GM18511 (cell line): ENCODE results near the gene KCNAB2.

Experiments used
- ATAC-seq: cut with Tn5 transposase; IDR thresholded peaks from one replicate; pipeline ENCODE4 v1.9.1; 2021; ENCODE audit warnings: mild to moderate bottlenecking, moderate library complexity; ENCODE audit not compliant: unreplicated experiment

Gene KCNAB2

DNA sequence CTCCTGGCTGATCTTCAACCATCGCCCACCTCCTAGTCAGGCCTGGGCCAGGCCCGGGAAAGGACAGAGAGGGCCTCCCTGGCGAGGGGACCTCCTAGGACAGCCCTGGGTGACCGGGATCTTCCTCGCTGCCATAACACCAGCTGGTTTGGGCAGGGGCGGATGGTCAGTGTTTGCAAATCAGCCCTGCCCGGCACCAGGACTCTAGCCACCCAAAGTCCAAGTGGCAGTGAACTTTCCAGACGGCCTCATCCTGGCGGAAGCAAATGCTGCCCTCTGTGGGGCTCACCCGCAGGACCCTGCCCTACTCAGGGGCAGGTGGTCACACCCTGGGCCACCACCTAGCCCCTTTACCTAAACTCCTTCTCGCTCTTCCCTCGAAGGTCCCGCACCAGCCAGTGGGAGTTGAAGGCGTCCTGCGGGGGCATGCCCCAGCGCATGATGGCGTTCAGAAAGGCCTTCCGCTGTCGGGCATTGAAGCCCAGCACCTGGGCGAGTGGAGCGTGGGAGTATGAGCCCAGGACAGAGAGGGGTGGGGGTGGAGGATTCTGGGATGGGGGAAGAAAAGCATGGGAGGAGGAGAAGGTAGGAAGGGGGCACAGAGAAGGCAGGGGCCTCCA lies 79.2 kb downstream of the KCNAB2 start:
- ATAC-seq, result no peak

DNA sequence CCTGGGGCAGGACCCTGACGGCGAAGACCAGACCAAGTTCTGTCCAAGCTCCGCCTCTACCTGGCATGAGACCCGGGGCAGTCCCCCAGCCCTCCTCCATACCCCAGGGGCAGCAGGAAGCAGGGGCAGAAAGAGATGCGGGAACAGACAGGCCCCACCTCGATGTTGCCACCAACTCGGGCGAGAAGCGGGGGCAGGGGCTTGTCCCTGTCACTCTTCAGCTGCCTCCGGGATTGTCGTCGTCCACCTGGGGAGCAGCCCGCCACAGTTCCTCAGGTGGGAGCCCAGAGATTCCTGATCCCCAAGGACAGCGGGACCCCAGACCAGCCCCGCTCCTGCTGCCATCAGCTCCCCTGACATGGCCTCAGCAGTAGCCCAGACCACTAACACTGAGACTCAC lies 79.7 kb downstream of the KCNAB2 start:
- ATAC-seq, result no peak

DNA sequence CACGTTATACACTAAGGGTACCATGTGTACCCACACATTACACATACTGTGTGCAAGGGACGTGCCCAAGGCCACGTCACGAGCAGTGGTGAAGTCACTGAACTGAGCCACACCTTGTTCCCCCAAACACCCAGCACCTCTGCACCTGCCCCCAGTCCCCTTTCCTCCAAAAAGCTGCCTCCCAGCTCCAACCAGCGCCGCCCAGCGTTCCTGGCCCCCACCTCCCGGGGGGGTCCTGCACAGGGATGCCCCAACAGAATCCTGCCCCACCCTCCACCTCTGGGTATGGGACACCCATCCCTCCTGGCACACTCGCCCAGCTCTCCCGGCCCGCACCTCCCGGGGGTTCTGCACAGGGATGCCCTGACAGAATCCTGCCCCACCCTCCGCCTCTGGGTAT lies 80.3 kb downstream of the KCNAB2 start:
- no peak for ATAC-seq

DNA sequence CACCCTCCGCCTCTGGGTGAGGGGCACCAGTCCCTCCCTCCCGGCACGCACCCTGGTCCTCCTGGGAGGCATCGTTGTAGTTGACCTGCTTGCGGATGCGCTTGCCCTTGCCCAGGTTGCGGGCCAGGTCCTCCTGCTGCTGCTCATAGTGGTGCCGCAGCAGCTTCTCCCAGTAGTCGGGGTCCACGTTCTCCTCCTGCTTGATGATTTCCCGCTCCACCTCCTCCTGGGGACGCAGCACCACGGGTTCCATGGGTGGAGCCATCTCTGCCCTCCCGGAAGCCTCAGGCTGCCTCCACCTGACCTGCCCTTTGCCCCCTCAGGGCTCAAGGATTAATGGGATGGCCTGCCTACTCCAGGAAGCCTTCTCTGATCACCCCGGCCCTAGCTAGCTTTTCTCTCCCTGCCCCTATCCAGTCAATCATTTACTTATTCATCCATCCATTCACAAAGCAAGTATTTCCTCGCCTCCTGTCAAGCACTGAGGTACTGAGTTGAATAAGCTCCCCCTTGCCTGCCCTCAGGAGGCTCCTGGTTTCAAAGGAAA lies 80.9 kb downstream of the KCNAB2 start:
- ATAC-seq, result no peak

DNA sequence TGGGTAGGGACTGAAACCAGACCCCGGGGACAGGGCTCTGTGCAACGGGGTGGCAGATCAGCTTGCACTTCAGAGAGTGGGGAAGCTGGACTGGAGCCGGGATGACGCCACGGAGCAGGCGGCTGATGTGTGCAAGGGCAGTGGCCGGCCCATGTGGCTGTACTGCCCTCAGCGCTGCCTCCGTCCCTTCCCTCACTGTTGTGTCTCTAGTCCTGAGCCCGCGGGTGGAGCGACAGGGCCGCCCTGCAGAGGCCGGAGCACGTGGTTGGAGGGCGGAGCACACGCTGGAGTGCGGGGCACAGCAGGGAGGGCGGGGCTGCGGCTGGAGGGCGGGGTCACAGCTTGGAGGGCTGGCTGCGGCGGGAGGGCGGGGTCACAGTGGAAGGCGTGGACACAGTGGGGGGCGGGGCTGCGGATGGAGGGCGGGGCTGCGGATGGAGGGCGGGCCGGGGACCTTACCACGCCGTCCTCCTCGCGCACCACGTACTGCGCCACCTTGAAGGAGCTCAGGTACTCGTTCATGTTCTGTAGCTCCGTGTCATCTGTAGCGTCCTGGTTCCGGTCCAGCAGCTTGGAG lies 82.0 kb downstream of the KCNAB2 start:
- ATAC-seq, result no peak

DNA sequence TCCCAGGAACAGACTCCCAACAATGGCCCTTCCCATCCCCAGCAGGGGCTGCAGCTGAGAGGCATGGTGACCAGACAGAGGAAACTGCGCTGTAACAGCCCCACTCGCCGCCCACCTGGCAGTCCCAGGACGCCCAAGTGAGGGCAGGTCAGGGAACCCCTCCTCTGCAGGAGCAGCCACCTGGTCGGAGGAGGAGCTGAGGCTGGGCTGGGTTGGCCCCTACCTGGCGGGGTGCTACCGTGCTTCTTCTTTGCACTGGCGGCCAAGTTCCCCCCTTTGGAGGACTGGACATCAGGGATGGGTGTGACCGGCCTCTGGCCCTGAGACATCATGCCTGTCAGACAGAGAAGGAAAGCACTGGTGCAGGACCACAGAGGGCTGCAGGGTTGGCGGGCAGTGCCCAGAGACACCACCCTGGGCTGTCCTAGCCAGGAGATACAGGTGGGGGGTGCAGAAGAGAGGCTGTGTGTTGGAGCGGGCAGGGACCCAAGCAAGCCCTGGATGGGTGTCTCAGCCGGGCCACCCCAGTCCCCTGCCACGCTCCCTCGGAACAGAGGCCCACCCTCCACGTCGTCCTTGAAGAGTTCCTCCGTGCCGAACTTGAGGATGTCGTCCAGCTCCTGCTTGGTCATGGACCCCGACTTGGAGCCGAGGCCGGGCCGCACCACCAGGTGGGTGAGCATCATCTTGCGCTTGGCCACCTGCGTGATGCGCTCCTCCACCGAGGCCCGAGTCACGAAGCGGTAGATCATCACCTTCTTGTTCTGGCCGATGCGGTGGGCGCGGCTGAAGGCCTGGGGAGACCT lies 82.8 kb downstream of the KCNAB2 start:
- ATAC-seq, result no peak

DNA sequence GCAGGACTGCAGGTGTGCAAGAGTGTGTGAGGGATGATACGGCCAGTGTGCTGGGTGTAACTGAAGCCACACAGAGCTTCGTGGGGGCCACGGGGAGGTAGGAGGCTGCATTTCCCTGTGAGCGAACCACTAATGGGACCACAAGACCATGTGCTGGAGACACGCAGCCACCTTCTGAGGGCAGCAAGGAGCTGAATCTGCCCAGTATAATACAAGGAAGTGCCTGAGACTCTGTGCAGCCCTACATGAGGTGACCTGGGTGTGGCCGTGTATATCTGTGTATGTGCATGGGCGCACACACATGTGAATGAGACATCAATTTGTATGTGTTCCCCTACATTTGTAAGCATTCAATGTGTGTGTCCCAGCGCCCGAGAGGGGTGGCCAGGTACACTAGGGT lies 83.6 kb downstream of the KCNAB2 start:
- no peak for ATAC-seq

DNA sequence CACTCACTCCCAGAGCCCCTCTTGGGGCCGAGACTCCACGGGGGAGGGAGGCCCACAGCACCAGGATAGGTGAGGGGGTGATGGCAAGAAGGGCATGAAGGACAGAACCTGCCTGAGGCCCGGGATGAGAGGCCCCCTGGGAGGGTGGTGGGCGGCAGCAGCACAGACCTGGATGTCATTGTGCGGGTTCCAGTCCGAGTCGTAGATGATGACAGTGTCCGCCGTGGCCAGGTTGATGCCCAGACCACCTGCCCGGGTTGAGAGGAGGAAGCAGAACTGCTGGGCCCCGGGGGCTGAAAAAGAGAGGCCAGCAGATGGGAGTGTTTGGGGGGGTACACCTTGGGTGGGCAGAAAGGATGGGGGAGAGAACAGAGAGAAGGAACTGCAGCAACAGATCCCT lies 84.3 kb downstream of the KCNAB2 start:
- ATAC-seq, result no peak

DNA sequence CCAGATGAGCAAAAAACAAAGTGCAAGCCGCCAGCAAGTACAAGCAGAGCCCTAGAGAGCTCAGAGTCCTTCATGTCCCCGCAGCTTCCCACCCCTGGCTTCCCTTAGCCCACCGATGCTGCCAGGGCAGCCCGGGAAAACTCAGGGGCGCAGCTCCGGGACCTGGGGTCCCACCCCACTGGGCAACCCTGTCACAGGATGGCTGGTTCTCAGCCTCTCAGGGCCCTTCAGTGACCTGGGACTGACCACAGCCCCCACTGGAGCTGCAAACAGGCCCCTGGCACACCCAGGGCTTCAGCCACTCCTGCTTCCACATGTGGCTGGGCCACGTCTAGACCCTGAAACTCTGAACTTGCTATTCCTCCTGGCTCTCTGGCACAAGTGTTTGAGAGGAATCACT lies 84.9 kb downstream of the KCNAB2 start:
- no peak for ATAC-seq

DNA sequence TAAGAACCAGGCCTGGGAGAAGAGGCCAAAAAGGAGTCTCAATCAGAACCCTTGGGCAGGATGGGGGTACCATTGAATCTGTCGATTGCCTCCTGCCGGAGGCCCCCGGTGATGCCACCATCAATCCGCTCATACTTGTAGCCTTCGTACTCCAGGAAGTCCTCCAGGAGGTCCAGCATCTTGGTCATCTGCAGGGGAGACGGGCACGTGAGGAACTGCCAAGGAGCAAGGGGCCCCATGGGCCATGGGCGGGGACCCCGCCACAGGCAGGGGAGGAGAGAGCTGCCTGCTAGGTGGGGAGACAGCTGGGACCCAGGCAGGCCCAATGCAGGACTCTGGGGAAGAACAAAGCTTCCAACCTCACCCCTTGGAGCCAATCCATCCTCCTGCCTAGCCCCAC lies 85.9 kb downstream of the KCNAB2 start:
- ATAC-seq, result no peak

DNA sequence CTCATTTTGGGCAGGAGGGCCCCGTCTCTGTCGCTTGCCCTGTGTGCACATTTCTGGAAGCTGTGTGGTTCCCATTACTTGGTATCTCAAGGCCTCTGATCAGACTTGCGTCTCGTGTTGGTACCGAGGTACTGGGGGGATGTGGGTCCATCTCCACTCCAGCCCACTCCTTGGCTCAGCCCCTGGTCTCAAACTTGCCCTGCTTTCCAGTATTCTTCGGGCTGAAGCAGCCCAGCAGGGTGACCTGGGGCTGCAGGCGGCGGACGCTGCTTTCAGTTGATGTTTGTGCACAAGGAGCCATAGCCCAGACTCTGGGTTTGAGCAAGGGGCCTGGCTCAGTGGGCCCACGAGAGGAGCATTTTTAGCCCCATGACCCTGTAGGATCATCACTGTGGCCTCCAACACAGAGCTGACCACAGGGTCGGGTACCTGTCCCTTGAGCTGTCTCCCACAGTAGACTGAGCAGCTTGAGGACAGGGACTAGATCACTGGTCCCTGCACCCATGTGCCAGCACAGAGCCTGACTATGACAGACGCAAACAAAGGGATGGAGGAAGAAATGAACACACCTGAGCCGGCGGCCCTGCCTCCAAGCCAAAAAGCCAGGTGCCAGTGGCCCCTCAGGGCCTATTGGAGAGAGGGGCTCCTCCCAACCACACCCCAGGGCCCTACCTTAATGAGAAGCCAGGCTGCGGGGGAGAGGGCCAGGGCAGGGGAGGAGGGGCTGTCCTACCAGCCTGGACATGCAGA lies 87.6 kb downstream of the KCNAB2 start:
- no peak for ATAC-seq

DNA sequence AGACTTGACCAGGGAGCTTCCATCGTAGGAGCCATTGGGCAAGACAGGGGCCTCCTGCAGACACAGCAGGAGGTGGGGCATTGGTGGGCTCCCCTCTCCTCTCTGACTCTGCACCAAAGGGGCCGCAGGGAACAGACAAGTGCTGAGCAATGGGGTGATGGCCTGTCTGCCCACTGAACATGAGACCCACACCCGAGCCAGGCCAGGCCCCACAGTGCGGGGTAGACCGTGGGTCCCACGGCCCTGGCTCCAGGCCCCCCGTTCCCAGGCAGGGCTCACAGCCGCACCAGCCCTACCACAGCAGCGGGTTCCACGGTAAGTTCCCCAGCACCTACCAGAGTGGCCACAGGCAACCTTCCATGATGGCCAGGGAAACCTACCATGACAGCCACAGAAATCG lies 88.5 kb downstream of the KCNAB2 start:
- ATAC-seq, result no peak

DNA sequence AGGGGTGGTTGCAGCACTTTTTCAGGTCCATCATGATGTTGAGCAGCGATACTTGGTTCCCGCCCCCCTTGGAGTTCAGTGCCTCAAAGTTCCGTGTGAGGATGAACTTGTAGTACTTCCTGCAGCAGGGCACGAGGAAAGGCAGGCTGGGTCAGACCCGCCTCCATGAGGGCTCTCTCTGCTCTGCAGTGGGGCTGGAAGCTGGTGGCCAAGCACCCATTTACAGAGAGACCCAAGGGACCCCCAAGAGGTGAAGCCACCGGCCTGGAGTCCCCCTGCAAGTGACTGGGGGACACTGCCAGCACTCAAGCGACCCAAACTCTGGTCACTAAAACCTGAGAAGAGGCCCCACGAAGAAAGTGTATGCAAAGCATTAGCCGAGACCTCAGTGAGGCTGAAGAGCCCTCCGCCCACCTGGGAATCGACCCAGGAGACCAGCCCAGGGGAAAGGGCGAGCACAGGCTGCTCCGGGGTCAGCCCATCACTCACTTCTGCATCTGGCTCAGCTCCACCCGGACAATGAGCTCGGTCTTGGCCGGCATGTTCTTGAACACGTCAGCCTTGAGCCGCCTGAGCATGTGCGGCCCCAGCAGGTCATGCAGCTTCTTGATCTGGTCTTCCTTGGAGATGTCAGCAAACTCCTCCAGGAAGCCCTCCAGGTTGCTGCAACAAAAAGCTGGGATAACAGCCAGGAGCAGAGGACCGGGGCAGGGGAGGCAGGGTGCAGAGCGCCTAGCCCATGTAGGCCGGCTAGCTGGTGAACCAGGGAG lies 89.2 kb downstream of the KCNAB2 start:
- no peak for ATAC-seq

DNA sequence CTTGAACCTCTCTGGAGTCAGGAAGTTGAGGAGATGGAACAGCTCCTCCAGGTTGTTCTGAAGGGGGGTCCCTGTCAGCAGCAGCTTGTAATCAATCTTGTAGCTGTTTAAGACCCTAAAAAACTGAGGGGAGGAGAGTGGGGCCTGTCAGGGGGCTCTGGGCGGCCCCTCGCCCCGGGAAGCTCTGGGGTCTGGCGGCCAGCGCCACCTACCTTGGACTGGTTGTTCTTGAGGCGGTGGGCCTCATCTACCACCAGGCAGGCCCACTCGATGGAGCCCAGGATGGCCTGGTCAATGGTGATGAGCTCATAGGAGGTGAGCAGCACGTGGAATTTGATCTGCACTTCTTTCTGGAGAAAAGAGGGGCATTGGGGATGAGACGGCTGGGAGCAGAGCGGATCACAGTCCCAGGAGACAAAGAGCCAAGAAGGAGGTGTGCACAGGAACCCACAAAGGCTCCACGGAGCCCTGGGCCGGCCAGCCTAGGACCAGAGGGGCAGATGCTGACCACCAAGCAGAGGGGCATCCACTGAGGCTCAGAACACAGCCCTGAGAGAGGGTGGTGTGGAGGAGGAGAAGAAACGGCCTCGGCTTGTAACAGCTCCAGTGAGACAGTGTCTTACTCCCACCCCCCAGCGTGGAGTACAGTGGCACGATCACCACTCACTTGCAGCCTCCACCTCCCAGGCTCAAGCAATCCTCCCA lies 91.0 kb downstream of the KCNAB2 start:
- ATAC-seq, result no peak

DNA sequence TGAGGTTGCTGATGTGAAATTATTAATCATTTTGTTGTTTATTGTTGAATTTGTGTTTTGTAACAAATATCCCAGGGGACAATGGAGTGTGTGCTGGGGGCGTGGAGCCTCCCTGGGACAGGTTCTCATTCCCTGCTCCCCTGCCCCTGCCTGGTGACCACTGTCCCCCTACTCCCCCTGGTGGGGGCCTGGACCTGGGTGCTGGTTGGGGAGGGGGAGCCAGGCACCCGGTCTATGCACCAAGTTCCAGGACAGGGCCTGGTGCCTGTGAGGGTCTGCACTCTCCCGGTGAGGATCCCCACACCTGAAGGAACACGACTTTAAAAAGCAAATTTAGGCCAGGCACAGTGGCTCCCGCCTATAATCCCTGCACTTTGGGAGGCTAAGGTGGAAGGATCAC lies 92.1 kb downstream of the KCNAB2 start:
- no peak for ATAC-seq

DNA sequence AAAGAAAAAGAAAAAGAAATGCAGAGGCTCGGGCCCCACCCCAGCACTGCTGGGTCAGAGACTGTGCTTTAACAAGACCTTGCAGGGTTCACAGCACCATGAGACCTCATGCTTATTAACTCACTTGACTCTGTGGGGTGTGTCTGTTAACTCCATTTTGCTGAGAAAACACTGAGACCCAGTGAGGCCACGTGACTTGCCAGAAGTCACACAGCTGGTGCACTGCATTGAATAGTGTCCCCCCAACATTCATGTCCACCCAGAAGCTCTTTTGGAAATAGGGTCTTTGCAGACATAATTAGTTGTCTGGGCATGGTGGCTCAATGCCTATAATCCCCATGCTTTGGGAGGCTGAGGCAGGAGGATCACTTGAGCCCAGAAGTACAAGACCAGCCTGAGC lies 94.7 kb downstream of the KCNAB2 start:
- no peak for ATAC-seq

DNA sequence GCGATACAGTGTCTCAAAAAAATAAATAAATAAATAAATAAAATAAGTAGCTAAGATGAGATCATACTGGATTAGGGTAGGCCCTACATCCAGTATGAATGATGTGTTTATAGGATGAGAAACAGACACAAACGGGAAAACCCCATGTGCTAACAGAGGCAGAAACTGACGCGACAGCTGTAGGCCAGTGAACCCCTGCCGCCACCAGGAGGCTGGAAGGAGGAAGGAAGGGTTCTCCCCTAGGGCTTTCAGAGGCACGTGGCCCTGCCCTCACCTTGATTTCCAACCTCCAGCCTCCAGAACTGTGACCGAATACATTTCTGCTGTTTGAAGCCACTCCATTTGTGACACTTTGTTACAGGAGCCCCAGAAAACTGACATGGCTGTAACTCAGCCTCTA lies 95.9 kb downstream of the KCNAB2 start:
- ATAC-seq, result no peak

DNA sequence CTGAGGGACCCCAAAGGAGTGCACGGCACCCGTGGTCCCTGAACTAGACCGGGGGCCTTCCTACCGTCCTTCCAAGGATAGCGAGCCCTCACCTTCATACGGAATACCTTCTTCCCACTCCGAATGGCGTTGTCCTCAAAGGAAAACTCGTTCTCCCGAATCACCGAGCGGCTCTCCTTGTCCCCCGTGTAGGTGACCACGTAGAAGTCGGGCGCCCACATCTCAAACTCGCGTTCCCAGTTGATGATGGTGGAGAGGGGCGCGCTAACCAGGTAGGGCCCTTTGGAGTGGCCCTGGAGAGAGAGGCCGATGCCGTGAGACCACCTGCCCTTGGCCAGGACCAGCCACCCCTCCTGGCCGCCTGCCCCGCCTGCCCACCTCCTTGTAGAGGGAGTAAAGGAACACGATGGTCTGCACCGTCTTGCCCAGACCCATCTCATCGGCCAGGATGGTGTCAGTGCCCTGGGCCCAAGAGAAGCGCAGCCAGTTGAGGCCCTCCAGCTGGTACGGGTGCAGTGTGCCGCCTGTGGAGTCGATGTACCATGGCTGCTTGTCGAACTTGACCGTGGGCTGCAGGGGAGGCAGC lies 96.4 kb downstream of the KCNAB2 start:
- ATAC-seq, result no peak

DNA sequence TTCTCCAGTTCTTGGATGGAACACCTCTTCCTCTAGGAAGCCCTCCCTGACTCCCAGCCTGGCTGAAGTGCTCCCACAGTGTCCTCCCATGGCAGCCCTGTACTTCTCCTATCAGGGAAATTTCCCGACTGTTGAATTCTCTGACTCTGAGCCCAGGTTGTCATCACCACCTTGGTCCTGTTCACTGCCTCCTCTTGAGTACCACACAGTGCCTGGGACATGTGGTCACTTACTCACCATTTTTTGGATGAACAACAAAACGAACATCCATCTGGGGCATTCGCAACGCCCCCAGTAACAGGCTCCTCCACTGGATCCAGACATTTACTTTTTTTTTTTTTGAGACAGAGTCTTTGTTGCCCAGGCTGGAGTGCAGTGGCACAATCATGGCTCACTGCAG lies 97.0 kb downstream of the KCNAB2 start:
- no peak for ATAC-seq

DNA sequence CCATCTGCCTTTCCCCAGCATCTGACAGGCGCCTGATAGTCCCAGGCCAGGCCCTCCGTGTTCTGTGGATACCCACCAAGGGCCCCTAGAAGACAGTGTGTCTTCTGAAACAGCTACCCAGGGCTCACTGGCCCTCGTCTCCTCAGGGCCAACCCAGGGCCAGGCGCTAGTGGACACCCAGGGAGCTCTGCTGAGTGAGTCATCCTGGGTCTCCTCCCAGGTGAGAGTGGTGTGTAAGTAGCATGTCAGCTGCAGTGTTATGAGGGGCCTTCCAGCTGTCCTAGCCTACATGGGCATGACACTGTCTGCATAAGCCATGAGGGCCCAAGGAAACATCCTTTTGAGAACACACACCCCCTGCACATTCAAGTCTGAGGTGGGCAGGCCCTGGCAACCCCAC lies 97.7 kb downstream of the KCNAB2 start:
- no peak for ATAC-seq
